Right lung (tissue), 5 donors: ENCODE results near the gene DPYSL5. TPM values are rescaled to one million over a fixed set of nuclear protein-coding genes. Genes with fewer than 3 reads are reported as not detected.
"Not testable (repeated sequence)": the region's sequence is repeated elsewhere in the genome, so short reads cannot be mapped to it uniquely, and the experiment has no call there.

Experiments
- DNase-seq, 2 donors: peaks; one replicate each; pipeline ENCODE4 v3.0.0-alpha.2; 2013
- polyA plus RNA-seq, 5 donors: library from polyadenylated mRNA; unstranded; fragments of 120-200 nt; gene quantifications; one replicate each; pipeline versions ENCODE4 v1.2.1 to v1.2.3, GENCODE V29; 2013; ENCODE audit warnings: inconsistent platforms in 1 of 5, low replicate concordance in 1 of 5; ENCODE audit not compliant: insufficient read length in 5 of 5, insufficient read depth in 1 of 5

The DPYSL5 gene
- polyA plus RNA-seq, 5 donors, result 0.17 to 0.95 (median 0.27) TPM

DNA sequence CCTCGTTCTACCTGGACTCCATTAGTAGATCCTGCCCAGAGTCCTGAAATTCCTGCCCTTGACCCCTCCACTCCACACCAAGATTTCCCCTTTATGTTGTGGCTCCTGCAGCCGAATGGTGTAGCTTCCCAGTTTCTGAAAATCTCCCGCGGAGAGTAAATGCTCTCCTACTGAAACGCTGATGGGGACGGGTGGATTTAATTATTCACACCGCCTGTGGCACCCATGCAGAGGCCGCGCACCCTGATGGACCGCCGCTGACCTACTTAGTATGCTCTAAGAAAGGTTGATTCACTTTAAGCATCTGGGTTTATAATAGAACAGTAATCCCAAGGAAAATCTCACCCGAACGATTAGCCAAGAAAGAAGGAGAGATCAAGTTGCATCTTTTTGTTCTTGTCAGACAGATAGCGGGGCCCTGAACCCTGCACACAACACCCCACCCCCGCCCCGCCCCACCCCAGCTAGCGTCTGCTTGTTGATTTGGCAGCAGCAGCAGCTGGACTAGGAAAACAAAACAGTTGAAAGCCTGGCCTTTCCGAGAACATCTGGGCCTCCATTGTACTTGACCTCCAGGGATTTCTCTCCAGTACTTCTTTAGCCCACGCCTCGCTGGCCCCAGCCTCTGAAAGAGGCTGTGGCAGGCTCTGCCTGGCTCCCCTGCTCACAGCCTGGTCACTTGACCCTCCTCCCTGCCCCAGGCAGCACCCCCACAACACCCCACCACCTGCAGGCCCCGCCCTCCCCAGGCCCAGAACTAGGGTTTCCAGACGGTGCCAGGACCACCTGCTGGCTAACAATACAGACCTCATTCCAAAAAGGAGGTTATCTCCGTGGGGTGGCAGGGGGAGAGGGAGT, 53.6 kb downstream of the DPYSL5 start:
- DNase-seq, result no peak

DNA sequence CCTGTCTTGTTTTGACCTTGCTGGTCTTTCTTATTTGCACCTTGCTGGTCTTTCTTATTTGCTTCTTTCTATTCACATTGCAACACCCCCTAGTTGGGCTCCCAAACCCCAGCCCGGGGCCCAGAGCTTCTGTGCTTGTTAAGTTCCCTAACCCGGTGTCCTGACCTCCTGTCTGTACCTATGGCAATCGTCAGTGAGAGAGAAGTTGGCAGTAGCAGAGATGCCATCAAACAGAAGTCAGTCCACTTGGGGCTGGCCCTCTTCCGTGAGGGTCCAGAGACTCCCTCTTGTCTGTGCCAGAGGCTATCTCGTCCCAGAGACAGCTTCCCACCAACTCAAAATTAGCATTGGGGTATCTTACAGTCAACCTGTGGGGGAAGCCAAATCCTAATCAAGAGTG, 55.7 kb downstream of the DPYSL5 start:
- no peak for DNase-seq

DNA sequence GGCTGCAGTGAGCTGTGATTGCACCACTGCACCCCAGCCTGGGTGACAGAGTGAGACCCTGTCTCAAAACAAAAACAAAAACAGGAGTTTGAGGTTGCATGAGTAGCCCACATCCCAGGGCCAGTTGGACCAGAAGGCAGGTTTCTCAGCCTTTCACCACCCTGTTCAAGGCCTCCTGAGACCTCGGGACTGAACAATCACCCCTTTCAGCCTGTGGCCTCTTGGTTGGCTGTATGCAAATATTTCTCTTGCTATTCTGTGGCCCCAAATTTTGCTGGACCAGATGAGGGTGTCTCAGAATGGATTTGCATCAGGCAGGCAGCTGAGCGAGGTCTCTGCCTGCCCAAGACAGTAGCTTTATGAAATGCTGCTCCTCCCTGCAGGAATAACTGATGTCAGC, 56.9 kb downstream of the DPYSL5 start:
- DNase-seq, result no peak

DNA sequence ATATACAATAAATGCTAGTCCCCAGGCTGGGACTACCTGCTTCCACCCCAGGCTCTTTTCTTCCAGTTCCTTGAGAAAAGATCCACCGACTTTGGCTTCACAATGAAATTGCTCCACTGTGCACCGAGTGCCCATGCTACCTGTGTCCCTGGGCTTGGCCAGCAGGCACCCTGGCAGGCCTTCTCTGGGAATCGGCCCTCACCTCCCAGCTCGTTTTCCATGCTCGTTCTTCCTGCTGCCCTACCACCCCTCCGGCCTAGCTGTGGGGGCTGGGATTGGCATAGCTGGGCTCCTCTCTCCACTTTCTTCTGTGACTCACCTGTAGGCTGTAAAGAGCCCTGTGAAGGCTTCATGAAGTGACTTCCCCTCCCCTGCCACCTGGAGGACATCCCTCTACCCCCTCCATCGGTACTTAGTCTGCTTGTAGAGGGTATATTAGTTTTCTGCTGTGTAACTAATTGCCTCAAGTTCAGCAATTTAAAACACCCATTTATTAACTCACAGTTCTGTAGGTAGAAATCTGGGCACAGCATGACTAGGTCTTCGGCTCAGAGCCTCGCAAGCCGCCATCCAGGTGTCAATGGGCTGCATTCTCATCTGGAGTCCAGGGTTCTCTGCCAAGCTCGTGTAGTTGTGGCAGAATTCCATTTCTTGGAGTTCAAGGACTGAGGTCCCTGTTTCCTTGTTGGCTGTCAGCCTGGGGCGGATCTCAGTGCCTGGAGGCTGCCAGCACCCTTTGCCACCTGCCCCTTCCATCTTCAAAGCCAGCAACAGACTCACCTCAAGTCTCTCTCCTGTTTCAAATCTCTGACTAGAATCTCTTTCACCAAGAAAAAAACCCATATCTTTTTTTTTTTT, 57.6 kb downstream of the DPYSL5 start:
- no peak for DNase-seq

DNA sequence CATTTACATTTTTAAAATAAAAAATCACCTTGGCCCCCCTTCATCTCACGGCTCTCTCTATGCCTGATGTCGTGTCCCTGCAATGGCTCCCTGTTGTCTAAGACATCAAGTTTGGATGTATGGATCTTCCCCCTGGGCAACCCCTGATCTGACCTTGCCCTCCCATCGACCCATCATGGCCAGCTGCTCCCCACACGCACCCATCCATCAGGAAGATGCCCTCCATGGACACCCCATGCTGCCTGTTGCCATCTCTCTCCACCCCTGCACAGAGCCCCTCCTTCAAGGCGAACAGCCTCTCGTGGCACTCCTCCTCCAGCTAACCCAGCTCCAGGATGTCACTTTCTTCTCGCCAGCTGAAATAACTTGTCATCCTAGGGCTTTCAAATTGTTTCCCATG, 59.5 kb downstream of the DPYSL5 start:
- DNase-seq, result no peak

DNA sequence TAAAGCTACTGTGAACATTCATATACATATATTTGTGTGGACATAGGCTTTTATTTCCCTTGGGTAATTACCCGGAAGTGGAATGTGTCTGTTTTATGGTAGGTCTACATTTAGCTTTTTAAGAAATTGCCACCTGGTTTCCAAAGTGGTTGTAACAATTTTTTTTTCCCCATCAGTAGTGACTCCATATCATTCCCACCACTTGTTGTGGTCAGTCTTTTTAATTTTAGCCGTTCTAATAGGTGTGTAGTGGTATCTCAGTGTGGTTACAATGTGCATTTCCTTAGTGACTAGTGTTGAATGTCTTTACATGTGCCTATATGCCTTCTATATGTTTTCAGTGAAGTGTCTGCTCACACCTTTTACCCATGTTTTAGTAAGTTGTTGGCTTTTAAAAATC, 62.2 kb downstream of the DPYSL5 start:
- DNase-seq, result no peak

DNA sequence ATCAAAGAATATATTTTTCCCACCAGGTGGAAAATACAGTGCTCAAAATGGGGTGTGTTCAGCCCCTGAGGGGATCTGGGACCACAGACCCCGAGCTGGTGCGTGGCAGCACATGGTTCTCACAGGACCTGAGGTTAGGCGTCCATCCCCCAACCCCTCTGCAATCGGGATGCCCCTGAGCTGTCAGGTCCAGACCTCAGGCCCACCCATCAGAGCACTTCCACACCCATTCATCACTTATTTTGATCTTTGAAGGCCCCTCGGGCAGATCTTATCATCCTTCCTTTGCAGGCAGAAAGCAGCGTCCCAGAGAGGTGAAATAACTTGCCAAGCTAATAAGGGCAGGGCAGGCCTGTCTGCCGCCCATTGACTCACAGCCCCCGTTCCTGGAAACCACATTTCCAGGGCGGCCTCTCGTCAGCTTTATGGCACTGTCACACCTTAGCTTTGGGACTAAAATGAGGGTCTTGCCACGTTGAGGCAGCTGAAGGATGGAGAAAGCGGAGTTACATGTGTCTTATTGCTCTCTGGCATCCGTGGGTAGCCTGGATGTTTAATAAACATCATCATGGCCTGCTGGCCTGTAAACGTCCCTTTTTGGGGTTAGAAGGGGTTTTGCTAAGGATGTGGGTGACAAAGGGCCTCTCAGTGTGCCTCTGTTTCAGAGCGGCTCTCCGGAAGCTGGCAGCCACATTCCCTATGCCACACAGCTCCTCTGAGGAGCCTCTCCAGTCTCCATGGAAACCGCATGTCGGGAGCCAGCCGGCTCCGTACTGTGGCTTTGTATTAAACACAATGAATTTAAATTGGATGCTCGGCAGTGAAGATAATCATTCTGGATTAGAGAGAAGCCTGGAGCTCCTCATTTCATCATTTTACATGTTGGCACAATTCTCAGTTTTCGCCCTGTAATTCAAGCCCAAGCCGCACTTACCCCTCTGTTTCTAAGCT, 64.3 kb downstream of the DPYSL5 start:
- DNase-seq, result no peak

DNA sequence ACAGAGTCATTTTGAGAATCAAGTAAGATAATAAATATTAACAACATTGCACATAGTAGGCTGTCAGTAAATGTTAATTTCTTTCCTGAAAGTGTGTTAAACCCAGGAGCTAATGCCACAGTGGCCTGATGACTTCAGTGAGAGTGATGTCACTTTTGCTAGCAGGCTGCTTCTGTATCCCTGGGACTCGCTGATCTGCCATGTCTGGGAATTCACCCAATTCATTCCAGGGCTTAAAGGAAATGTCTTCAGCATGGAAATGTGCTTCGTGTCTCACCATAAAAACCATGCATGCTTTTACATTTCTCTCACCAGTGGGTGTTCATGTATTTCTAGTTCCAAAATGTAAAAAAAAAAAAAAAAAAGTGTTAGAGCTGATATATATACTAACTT, 65.7 kb downstream of the DPYSL5 start:
- no peak for DNase-seq

DNA sequence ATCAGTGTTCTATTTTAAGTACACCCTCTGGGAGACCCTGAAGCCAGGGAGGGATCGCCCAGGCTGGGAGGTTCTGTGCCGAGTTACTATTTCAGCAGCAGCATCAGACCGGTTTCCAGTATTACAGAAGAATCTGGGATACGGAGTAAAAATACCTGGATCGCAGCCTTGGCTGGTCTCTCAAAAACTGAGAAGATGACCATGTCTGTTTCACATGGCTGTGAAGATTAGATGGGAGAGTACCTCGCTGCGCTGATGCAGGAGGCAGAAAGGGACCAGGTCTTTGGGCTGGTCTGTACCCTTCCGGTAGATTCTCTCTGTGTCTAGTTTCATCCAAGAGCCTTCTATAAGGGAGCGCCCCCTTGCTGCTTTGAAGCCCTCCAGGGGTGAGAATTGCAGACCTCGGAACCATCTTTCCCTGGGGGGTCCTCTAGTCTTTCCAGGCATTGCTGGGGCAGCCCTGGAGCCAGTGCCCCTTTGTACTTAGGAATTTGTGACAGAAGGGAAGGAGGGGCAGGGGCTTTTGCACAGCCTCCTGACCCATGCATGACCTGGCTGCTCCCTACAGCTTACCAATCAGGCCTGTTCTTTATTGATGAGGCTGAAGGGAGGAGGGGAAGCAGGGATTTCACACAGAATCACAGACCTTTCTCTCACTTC, 66.2 kb downstream of the DPYSL5 start:
- no peak for DNase-seq

DNA sequence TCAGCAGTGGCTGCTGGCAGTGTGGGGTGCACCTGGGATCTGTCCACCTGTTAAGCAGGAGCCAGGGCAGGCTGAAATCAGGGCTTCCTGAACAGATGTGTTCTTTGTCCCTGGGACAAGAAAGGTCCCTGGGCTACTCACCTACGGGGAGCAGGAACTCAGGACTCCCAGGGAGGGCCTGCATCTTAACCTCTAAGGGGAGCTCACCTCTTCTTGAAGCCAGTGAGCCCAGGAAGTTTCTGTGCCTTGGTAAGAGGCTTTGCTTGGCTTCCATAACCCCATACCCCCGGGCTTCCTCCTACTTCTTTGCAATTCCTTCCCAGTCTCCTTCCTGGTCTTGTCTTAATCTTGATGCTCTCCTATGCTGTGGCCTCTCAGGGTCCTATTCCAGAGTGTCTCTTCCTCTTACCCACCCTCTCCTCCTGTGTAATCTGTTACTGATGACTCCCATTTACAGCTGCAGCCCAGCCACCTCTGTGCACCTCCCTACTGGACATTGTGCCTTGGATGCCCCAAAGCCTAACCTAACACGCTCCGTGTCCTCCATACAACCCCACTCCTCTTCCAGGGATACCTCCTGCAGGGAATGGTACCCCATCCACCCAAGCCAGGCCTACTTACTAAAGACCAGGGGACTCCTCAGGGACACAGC, 66.9 kb downstream of the DPYSL5 start:
- DNase-seq, result no peak

DNA sequence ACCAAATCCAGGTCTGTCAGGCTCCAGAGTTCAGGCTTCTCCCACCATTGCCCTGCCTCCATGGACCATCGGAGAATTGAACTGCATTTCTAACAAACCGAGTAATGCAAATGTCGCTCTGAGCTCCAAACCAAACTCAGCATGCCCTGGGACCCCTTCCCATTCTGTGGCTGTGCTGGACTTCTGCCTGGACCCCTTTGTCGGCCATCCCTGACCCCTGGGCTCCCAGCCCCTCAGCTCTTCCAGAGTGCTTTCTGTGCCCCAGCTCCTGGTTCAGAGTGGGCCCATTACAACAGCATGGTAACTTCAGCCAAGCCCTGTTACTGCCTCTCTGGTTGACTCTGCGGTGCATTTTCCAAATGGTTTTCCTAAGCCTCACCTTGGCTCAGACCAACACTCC, 67.4 kb downstream of the DPYSL5 start:
- no peak for DNase-seq

DNA sequence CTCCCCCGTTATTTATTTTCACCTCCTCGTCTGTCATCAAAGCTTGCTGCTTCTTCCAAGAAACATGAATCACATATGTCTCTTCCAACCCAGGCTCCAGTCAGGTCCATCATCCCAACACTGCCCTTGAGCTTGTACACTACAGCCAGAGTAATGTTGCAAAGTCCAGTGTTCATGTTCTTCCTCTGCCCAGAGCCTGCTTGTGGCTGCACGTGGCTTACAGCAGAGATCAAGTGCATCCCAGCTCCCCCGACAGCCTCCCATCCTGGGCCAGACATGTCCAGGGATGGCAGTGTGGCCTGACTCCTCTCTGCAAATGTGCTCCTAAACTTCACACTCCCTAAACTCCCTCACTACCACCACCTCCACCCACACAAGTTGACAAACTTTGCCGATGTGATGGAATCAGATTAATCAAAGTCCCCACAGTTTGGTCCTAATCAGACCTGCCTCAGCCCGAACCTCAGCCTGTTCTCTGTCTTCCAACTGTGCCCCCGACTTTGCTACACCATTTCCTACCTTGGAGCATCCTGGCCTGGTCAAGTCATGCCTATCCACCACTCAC, 68.3 kb downstream of the DPYSL5 start:
- DNase-seq, result no peak

DNA sequence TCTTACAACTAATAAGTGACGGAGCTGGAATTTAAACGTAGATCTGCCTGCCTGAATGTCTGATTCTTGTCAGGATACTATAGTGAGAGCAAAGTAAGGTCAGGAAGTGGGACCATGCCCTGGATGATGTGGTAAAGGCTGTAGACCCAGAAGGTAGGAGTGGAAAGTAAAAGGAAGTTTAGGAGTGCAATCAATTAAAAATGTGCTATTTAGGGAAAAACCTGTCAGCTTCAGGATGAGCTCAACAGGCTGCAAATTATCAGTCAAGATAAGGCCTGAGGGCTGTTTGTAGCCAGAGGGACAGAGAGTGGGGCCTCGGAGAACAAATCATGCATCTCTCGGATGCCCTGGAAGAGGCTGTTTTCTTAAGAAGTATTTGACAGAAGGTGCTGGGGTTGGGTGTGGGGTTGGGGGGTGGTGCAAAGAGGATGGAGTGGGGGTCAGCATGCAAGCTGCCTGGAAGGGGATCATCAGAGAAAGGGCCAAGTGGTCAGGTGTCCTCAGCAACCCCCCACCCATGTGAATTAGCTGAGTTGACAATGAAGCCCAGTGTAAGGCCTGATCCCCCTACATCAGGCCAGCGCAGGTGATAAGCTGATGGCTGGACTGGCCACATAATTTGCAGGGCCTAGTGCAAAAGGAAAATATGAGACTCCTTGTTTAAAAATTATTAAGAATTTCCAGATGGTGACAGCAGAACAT, 69.4 kb downstream of the DPYSL5 start:
- no peak for DNase-seq

DNA sequence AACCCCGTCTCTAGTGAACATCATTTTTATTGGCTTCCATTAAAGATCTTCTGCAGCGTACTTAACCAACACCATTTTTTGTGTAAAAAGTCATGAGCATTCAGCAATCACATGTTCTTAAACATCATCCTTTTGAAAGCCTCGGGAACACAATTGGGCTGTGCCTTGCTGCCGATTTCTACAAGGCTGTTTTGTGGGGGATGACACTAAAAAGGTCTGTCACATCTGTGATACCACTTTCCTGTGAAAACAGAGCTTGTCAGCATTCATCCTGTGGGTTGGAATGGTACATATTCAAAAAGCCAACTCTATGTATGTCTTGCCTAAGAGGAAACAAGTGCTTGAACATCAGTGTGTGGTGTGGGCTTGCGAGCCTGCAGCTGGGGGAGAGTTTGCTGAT, 73.4 kb downstream of the DPYSL5 start:
- no peak for DNase-seq

DNA sequence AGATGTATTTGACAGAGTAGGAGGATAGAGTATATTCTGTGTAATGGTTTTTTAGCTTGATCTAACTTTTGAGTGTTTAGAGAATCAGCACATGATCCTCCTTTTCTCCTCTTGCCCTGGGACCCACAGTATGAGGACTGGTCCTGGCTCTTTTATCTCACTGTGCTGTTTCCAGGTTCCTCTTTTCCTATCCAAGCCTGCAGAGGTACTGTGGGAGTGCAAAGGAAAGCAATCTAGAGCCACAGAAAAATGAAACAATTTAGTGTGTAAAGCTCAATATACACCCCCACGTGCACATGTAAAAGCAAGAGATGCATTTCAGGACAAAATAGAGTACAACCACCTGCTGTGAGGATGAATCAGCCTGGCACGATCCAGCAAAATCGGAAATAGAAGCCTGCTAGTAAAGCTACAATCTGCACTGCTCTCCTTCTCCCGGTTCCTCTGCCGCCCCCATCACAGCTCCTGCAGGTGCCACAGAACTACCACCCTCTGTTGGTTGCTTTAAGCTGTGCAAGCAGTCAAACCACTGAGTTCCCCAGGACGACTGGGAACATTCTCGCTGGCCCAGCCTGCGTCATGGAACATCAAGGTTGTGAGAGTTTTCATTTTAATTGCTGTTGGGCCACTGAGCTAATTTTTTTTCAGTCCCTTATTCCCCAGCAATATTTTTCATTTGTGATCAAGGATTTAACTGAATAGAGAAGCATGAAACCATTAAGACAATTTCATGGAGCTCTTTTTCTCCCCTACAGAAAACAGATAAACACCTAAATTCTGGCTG, 74.7 kb downstream of the DPYSL5 start:
- no peak for DNase-seq

DNA sequence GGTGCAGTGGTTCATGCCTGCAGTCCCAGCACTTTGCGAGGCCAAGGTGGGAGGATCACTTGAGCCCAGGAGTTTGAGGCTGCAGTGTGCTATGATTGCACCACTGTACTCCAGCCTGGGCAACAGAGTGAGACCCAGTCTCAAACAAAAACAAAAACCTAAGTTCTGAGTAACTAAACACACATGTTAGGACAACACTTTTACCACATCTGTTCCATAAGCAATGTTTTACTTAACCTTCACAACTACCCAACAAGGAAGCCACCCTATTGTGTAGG, 75.2 kb downstream of the DPYSL5 start:
- DNase-seq, result not testable (repeated sequence)

DNA sequence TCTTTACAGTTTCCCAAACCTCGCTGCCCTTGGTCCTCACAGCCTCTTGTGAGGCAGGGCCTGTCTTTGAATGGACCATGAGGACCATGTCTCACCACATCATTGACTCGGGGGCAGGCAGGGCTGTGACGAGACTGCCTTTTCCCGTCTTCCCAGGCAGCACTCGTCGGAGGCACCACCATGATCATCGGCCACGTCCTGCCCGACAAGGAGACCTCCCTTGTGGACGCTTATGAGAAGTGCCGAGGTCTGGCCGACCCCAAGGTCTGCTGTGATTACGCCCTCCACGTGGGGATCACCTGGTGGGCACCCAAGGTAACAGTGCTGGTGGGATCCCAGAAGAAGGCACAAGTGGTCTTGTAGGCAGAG, 76.8 kb downstream of the DPYSL5 start:
- DNase-seq, result no peak

DNA sequence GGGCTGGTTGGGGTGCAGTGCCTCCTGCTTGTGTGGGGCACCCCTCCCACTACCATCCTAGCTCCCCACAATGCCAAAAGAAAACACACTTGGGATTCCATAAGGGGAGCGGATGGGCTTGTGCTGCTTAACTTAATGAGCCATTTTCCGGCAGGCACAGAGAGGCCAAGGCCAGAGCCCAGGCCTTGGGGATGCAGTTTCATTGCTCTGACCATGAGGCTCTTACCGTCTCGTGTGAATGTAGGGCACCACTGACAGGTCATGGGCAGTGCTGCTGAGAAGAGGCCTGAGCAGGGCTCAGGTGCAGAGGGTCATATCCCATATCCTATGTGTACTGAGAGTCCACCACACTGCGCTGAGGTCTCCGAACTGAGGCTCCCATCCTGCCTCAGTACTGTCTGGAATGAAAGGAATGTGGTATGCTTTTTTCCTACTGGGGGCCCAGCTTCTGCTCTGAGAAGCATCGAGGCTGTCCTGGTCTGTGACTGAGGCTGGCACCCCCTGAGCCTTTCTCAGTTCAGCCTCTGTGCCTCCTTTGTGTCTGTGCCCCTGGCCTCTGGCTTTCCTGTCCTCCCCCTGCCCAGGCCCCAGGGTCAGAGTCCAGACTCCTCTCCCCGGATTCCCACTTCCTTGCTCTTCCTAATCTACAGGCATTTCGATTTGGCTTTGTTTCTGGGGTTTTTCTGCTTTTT, 77.3 kb downstream of the DPYSL5 start:
- no peak for DNase-seq

DNA sequence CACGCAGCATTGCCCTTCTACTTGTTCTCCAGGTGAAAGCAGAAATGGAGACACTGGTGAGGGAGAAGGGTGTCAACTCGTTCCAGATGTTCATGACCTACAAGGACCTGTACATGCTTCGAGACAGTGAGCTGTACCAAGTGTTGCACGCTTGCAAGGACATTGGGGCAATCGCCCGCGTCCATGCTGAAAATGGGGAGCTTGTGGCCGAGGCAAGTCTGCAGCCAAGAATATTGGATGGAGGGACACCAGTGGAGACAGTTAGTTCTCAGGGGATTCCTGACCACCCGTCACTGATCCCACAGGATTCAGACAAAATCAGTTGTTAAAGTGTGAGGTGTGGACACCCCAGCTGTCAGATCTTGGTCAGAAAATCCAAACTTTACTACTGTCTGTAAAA, 79.3 kb downstream of the DPYSL5 start:
- DNase-seq, result no peak
